Type B pancreatic cell (in vitro differentiated cells): ENCODE results near the gene MZT2B. TPM values are rescaled to one million over a fixed set of nuclear protein-coding genes. Genes with fewer than 3 reads are reported as not detected.
A peak's percentile ranks its signal among the peaks of the same experiment; 100 is the strongest.
"Not testable (repeated sequence)": the region's sequence is repeated elsewhere in the genome, so short reads cannot be mapped to it uniquely, and the experiment has no call there.

ENCODE experiments used
- DNase-seq: peaks from one replicate; pipeline ENCODE4 v3.0.0; 2021; ENCODE audit warnings: mixed read lengths; ENCODE audit not compliant: unreplicated experiment; ENCODE audit errors: extremely low spot score
- H3K27ac Mint-ChIP-seq: 2 replicates; pipeline ENCODE4 v1.8.0; 2021; ENCODE audit warnings: mild to moderate bottlenecking, mixed read lengths
- H3K27me3 Mint-ChIP-seq: 2 replicates; pipeline ENCODE4 v1.8.0; 2021; ENCODE audit warnings: mixed read lengths
- H3K36me3 Mint-ChIP-seq: 2 replicates; pipeline ENCODE4 v1.8.0; 2021; ENCODE audit warnings: mixed read lengths
- H3K4me1 Mint-ChIP-seq: one replicate; pipeline ENCODE4 v1.8.0; 2021; ENCODE audit warnings: mixed read lengths; ENCODE audit not compliant: unreplicated experiment
- H3K4me3 Mint-ChIP-seq: 2 replicates; pipeline ENCODE4 v1.8.0; 2021; ENCODE audit warnings: mild to moderate bottlenecking, mixed read lengths
- H3K9me3 Mint-ChIP-seq: 2 replicates; pipeline ENCODE4 v1.8.0; 2021; ENCODE audit warnings: mixed read lengths
- CTCF ChIP-seq: fragments of 200-600 bp; sonication (generic); conservative IDR thresholded peaks from 2 replicates; pipeline ENCODE4 v1.5.0; 2021; ENCODE audit warnings: antibody characterized with exemption, mild to moderate bottlenecking
- total RNA-seq: library from RNA; stranded (reverse); gene quantifications from 2 replicates; pipeline ENCODE4 v1.2.1, GENCODE V29; 2021; ENCODE audit warnings: low replicate concordance

MZT2B gene
- total RNA-seq, 1 donor from 2014 or later: 224 TPM

GRCh38 chr2:130158631-130159030 lies 23.4 kb upstream of the MZT2B start:
- no peaks in the 10 kb centered on the region for H3K9me3 Mint-ChIP-seq
- no peak overlapping the region for H3K27ac Mint-ChIP-seq
- no peak overlapping the region for H3K4me3 Mint-ChIP-seq

GRCh38 chr2:130159376-130159775 lies 22.7 kb upstream of the MZT2B start:
- H3K4me1 Mint-ChIP-seq, H3K27me3 Mint-ChIP-seq, H3K9me3 Mint-ChIP-seq, H3K36me3 Mint-ChIP-seq, H3K27ac Mint-ChIP-seq, DNase-seq, H3K4me3 Mint-ChIP-seq: not testable (repeated sequence)

More at GRCh38 chr2:130158631-130159030, 23.4 kb upstream of the MZT2B start:
- no peak for TF ChIP-seq CTCF
- Mint-ChIP-seq H3K27me3 (no peaks in the 10 kb centered on the region), H3K4me1 (no peaks in the 10 kb centered on the region), H3K36me3 (no peaks in the 10 kb centered on the region)
- no peak for DNase-seq

GRCh38 chr2:130160131-130160530 lies 21.9 kb upstream of the MZT2B start:
- TF ChIP-seq CTCF: no peak
- no peak for DNase-seq
- peaks cover 8% of the 10 kb centered on the region for H3K36me3 Mint-ChIP-seq
- no peaks in the 10 kb centered on the region for H3K4me1 Mint-ChIP-seq
- H3K9me3 Mint-ChIP-seq: no peaks in the 10 kb centered on the region
- H3K27me3 Mint-ChIP-seq: no peaks in the 10 kb centered on the region
- H3K27ac Mint-ChIP-seq: peak overlapping the region; percentile 28
- H3K4me3 Mint-ChIP-seq: no peak overlapping the region

- H3K27me3 Mint-ChIP-seq, DNase-seq, H3K9me3 Mint-ChIP-seq, H3K4me3 Mint-ChIP-seq, H3K4me1 Mint-ChIP-seq, H3K27ac Mint-ChIP-seq, H3K36me3 Mint-ChIP-seq: not testable (repeated sequence)
These were observed 21.0 kb upstream of the MZT2B start for GRCh38 chr2:130160838-130161705.

- H3K27me3 Mint-ChIP-seq, H3K27ac Mint-ChIP-seq, DNase-seq, H3K9me3 Mint-ChIP-seq, H3K4me3 Mint-ChIP-seq, H3K4me1 Mint-ChIP-seq: not testable (repeated sequence)
- peaks cover 16% of the 10 kb centered on the region for H3K36me3 Mint-ChIP-seq
These were observed 19.6 kb upstream of the MZT2B start for GRCh38 chr2:130162486-130162885.

GRCh38 chr2:130162968-130163367 lies 19.1 kb upstream of the MZT2B start:
- H3K27ac Mint-ChIP-seq: no peak overlapping the region
- peaks cover 20% of the 10 kb centered on the region for H3K36me3 Mint-ChIP-seq
- H3K27me3 Mint-ChIP-seq: no peaks in the 10 kb centered on the region
- no peak for DNase-seq
- no peaks in the 10 kb centered on the region for H3K9me3 Mint-ChIP-seq
- H3K4me3 Mint-ChIP-seq: no peak overlapping the region
- no peaks in the 10 kb centered on the region for H3K4me1 Mint-ChIP-seq
- TF ChIP-seq CTCF: no peak

GRCh38 chr2:130165293-130166016 lies 16.6 kb upstream of the MZT2B start:
- H3K27ac Mint-ChIP-seq: no peak overlapping the region
- peaks cover 25% of the 10 kb centered on the region for H3K36me3 Mint-ChIP-seq

GRCh38 chr2:130166611-130167010 lies 15.5 kb upstream of the MZT2B start:
- H3K9me3 Mint-ChIP-seq, DNase-seq, H3K4me3 Mint-ChIP-seq, H3K4me1 Mint-ChIP-seq, H3K27ac Mint-ChIP-seq, H3K27me3 Mint-ChIP-seq: not testable (repeated sequence)
- peaks cover 25% of the 10 kb centered on the region for H3K36me3 Mint-ChIP-seq

More at GRCh38 chr2:130165293-130166016, 16.6 kb upstream of the MZT2B start:
- no peaks in the 10 kb centered on the region for H3K9me3 Mint-ChIP-seq
- no peaks in the 10 kb centered on the region for H3K27me3 Mint-ChIP-seq
- H3K4me3 Mint-ChIP-seq: no peak overlapping the region
- no peak for TF ChIP-seq CTCF
- no peak for DNase-seq
- no peaks in the 10 kb centered on the region for H3K4me1 Mint-ChIP-seq

GRCh38 chr2:130169163-130169562 lies 12.9 kb upstream of the MZT2B start:
- H3K4me1 Mint-ChIP-seq, H3K27ac Mint-ChIP-seq, DNase-seq, H3K27me3 Mint-ChIP-seq, H3K4me3 Mint-ChIP-seq, H3K9me3 Mint-ChIP-seq: not testable (repeated sequence)
- H3K36me3 Mint-ChIP-seq: peaks cover 24% of the 10 kb centered on the region
